ENCODE results near the gene APBB1IP.
"Not testable (repeated sequence)": the region's sequence is repeated elsewhere in the genome, so short reads cannot be mapped to it uniquely, and the experiment has no call there.

APBB1IP gene

GRCh38 chr10:26478061-26478460, 39.9 kb downstream of the APBB1IP start:
- DNase-seq, result no peak

- peak; percentile 76 for DNase-seq
Measured at GRCh38 chr10:26479766-26480492, 41.8 kb downstream of the APBB1IP start.

- DNase-seq, result no peak
Measured at GRCh38 chr10:26481315-26481692, 43.2 kb downstream of the APBB1IP start.

GRCh38 chr10:26481914-26482550, 43.9 kb downstream of the APBB1IP start:
- peak; percentile 56 for DNase-seq

GRCh38 chr10:26483554-26483953, 45.4 kb downstream of the APBB1IP start:
- DNase-seq, result peak; percentile 52

GRCh38 chr10:26485150-26485941, 47.2 kb downstream of the APBB1IP start:
- DNase-seq, result no peak

- no peak for DNase-seq
Measured at GRCh38 chr10:26486304-26486703, 48.2 kb downstream of the APBB1IP start.

GRCh38 chr10:26486990-26487850, 49.1 kb downstream of the APBB1IP start:
- peak; percentile 89 for DNase-seq

GRCh38 chr10:26488344-26488743, 50.2 kb downstream of the APBB1IP start:
- DNase-seq, result no peak

GRCh38 chr10:26489081-26489480, 50.9 kb downstream of the APBB1IP start:
- no peak for DNase-seq

GRCh38 chr10:26490367-26490766, 52.2 kb downstream of the APBB1IP start:
- DNase-seq, result not testable (repeated sequence)

GRCh38 chr10:26491276-26491675, 53.1 kb downstream of the APBB1IP start:
- no peak for DNase-seq

GRCh38 chr10:26491934-26492333, 53.8 kb downstream of the APBB1IP start:
- DNase-seq, result no peak

GRCh38 chr10:26492725-26493124, 54.6 kb downstream of the APBB1IP start:
- DNase-seq, result not testable (repeated sequence)

GRCh38 chr10:26494018-26494417, 55.9 kb downstream of the APBB1IP start:
- DNase-seq, result no peak

- DNase-seq, result no peak
Measured at GRCh38 chr10:26499426-26499825, 61.3 kb downstream of the APBB1IP start.

GRCh38 chr10:26502986-26503385, 64.8 kb downstream of the APBB1IP start:
- DNase-seq, result no peak

- DNase-seq, result peak; percentile 5
Measured at GRCh38 chr10:26503911-26504310, 65.8 kb downstream of the APBB1IP start.

- DNase-seq, result not testable (repeated sequence)
Measured at GRCh38 chr10:26504429-26504828, 66.3 kb downstream of the APBB1IP start.

- DNase-seq, result no peak
Measured at GRCh38 chr10:26505491-26505890, 67.3 kb downstream of the APBB1IP start.

- no peak for DNase-seq
Measured at GRCh38 chr10:26506736-26507135, 68.6 kb downstream of the APBB1IP start.

GRCh38 chr10:26507441-26507840, 69.3 kb downstream of the APBB1IP start:
- no peak for DNase-seq

GRCh38 chr10:26508016-26508415, 69.9 kb downstream of the APBB1IP start:
- no peak for DNase-seq
